H4 (cell line): ENCODE data around the gene FADS3. TPM values are rescaled to one million over a fixed set of nuclear protein-coding genes. Genes with fewer than 3 reads are reported as not detected.

ENCODE experiments used
- DNase-seq: peaks from one replicate; pipeline ENCODE4 v3.0.0-alpha.2; 2015; ENCODE audit warnings: low spot score
- total RNA-seq: library from RNA; depleted of rRNA; stranded (reverse); fragments of >200 nt; shearing (Covaris generic); gene quantifications from 2 replicates; pipeline ENCODE4 v1.2.3, GENCODE V29; 2014

Gene FADS3
- total RNA-seq, 1 experiment from 2014 or later = 34.8 TPM

DNA sequence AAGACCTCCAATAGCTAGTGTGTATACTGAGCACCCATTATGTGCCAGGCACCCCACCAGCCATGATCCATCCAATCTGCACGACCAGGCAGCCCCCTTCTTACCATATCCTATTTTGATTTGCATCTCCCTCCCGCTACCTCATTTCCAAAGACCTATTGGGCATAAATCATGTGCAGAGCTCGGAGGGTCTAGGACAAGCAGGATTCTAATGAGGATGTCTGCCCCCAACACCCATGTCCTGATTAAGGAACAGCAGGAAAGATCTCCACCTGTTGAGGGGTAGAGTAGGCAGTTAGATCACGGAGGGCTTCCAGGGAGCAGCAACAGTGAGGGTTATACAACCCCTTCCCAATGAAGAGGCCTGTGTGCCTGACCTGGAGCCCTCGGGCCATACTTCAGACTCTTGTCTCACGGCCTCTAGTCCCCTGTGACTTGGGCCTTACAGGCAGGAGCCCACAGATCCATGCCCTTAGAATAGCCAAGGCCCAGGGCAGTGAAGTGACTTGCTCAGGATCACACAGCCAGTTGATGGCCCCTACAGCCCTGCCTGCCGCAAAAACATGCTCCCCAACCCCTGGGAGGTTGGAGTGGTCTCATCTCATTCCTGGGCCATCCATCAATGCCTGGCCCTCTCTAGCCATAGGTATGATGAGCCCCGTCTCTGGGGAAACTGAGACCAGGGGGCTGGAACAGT lies 22.5 kb upstream of the FADS3 start:
- DNase-seq = no peak

DNA sequence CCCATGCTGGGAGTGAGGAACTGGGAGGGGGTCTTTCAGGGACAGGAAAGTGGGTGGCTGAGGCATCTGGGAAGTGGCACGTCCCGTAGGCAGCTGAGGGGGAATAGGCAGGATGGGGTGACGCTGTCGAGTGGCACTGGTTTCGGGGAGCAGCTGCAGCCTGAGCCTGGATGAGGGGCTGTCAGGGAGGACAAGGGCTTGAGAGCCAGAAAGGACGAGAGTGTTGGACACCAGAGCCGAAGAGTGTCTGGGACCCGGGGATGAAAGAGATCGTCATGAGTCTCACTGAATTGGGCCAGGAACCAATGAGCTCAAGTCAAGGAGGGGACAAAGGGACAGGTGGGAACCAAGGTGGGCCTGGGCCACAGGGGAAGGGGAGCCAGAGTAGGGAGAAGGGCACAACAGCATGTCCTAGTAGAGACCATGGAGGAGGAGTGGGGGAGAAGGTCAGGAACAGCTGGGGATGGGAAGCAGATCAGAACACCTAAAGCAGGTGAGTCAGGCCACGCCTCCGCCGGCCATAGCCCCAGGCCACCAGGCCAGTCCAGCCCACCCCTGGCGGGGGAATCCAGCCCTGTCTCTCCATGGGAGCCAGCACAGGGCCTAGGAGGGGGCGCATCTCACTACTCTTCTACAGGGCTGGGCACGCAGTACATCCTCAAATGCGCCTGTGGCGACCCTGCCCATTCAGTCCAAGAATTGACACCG lies 21.8 kb upstream of the FADS3 start:
- no peak for DNase-seq

DNA sequence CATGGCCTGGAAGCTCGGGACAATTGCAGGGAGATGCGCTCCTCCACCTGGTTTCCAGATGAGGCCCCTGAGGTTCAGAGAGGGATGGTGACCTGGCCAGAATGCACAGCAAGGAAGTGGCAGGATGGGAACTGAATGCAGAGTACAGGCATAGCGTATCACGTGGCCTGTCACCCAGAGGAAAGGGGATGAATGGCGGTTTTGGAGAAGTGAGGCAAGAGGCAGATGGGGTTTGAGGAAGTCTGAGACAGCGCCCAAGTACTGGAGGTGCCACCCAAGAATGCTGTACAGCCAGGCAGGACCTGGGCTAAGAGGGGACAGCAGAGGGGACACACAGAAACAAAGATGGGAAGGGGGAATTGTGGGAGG lies 21.2 kb upstream of the FADS3 start:
- no peak for DNase-seq

DNA sequence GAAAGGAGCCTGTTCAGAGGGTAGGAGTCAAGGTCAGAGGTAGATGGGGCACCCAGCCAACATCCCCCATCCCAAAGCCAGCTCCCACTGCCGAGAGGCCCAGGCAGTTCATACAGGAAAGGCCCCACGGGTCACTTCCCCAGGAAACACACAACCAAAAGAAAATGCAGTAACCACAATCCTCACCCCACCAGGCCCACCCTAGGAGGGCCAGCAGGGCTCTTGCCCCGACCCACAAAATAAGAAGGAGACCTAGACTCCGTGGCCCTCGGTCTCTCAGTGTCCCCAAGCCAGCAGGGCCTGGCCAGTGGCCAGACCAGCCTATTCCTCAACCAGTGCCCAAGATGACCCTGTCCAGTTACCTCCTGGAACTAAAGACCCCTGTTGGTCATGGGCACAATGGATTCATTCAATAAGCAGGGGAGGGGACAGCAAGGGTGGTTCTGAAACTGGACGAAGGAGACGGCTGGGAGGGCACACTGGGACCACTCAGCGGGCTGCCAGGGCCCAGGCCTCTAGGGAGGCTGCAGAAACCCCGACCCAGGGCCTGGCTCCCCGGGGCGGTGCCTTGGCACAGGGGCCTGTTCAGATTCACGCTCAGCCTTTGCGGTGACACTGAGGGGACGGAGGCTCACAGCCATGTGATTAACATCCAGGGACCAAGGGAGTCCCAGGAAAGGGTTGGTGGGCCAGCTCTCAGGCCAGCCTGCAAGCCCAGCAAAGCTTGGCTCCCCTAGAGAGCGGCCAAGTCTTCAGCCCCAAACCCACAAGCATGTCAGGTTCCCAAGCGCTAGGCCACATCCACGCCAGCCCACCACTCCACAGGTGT lies 20.6 kb upstream of the FADS3 start:
- no peak for DNase-seq

DNA sequence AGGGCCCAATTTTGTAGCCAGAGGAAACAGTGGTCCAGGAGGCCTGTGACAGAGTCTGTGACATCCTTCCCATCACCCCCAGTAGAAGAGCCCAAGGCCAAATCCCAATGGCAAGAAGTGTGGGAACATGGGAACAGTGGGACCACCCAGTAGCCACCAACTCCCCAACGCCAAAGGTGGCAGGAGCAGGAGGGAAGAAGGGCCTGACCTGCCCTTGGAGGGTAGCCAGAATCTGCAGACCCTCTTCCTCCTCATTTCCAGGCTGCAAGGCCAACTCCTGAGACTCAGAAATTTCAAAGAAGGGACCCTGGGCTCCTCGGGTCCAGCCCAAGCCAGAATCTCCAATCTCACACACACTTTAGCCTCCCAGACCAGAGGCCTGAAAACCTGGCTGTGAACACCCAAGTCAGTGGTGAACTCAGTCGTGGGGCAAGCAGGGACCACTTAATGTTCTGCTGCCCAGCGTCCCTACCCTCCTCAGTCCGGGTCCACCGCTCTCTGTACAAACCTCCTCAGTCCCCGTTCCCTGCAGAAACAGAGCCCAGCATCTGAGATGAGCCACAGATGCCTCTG lies 19.9 kb upstream of the FADS3 start:
- no peak for DNase-seq

DNA sequence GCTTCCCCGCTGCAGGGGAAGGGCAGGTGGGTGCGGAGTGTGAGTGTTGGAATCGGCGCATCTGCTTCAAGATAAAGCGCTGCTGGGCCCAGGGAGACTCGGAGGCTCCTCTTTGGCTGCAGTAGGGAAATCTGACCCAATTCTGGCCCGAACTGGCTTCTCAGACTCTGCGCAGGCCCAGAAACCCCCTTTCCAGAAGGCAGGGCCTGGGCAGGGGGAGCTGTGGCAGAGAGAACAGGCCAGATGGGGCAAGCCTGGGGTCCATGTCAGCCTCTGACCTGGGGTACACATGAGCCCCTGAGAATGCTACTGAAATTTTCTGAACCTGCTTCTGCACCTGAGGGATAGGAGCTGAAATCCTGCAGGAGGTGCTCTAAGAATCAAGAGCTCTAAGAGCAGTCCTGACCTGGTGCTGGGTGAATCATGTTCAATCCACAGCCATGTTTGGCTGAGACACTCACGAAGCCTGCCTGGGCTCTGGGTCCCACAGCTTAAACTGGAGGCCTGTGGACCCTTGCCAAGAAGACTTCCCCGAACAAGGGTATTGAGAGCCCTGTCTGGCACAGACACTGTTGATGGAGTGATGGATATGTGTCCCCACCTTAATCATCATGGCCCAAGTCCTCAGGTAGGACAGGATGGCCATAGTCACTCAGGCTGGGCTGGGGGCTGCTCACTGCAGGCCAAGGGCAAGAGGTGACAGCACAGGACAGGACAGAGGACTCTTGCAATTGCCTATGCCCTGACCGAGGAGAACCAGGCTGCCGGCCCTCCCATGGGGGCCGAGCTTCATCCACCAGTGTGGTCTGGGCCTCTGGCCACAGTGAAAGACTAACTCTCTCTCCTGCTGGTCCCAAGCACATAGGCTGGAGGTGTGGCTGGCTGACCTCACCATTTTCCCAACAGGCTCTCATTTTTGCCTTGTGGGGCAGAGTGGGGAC lies 19.1 kb upstream of the FADS3 start:
- DNase-seq = no peak

DNA sequence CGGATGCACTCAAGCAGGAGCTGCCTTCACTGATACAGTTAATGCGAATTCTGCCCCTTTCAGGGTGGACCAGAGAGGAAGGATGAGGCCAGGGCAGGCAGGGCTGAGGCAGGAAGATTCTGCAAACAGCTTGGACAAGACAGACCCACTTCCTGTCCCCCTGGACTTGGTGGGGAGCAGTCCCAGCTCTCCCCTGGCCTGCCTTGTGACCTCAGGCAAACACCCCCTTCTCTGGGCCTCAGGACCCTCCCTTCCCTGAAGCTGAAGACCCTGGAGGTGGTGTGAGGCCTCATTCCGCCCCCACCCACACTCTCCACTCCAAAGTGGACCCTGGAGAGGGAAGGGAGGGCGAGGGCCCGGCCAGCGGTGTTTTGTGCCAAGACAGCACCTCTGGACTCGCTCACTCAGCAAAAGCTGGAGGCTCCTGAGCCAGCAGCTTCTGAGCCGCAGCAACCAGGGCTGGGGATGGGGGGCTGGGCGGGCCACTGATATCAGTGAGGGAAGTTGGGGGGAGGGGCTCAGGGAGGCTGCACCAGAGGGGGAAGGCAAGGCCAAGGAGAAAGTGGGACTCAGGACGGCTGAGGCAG lies 17.5 kb upstream of the FADS3 start:
- DNase-seq = no peak

DNA sequence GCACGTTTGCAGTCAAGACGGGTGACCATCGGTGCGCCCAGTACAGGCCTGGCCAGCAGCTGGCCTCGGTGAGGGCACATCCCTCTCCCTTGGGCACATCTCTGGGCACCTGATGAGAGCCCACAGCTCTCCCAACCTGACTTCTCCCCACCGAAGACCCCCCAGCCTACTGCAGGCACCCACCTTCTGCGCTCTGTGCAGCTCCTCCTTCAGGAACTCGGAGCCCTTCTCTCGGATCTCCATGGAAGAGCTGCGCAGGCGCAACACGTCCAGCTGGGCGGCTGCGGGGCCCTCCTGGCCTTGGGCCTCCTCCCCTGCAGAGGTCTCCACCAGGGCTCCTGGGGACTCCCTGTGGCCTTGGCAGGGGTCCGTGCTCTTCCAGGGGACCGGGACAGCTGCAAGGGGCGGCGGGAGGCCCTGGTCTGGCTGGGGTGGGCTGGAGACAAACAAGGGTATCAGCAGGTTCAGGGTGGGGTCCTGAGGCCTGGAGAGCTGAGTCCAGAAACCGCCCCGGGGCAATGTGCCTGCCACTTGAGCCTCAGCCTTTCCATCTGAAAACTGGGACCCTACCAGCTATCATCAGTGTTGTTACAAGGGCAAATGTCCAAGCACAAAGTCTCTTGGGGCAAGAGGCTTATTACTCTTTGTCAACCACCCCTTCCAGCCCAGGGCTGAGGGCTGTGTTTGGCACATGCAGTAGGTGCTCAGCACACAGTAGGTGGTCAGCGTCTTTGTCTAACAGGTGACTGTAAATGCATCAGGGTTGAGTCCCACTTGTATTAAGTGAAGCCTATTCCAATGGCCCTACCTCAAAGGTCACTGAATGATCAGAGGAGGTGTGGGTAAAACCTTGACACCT lies 16.8 kb upstream of the FADS3 start:
- no peak for DNase-seq

DNA sequence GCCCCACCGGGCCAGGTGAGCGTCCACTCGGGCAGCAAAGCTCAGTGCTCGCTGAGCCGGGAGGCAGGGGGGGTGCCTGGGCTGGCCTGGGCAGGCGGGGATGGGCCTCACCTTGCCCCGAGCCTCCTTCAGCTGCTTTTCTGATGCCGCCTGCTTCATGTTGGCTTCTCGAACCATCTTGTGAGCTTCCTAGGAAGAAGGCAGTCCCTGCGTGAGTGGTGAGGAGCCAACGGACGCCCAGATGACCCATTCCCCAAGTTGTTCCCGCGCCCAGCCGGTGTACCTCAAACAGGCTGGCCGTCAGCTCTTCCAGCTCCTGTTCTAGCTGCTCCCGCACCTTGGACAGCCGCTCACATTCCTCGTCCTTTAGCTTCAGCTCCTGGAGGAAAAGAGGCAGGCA lies 15.9 kb upstream of the FADS3 start:
- DNase-seq = no peak

DNA sequence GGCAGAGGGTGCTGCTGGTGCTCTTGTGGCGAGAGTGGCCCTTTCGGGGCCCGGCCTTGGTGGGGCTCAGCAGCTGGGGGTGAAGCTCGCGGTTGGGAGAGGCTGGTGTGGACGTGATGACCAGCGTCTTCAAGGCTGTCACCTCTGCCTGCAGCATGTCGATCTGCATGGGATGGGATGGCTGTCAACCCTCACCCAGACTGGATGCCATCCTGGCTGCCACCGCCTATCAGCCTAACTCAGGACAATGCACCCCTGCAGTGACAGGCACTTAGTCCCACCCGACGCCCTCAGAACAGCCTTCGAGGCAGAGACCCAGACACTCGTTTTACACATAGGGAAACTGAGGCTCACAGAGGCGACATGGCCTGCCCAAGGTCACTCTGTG lies 15.2 kb upstream of the FADS3 start:
- no peak for DNase-seq

DNA sequence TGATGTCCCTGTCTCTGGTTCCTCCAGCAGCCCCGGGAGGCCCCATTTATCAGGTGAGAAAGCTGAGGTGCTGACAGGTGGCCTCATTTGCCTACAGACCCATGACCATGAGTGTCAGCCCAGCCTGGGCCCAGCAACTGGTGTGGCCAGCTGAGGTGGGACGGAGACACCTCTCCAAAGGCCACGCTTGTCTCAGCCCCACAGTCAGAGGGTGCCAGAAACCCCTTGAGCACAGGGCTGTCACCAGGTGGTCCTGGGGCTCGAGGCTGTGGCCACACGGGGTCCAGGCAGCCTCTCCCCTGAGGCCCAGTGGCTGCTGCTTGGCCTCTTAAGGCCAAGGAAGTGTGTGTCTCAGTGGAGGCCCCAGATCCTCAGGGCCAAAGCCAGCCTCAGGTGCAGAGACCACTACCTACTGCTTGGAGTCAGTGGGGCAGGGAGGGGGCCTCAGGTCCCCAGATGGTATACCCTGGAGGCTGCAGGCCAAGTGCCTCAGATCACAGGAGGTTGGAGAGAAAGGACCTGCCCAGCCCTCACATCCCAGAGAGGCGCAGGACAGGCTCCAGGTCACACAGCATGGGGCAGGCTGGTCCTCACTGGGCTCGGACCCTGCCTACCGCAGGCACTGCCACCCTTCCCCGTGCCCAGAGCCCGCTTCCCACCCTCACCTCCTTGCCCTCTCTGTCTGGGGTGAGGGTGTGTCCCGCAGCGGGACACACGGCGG lies 14.6 kb upstream of the FADS3 start:
- DNase-seq = no peak

DNA sequence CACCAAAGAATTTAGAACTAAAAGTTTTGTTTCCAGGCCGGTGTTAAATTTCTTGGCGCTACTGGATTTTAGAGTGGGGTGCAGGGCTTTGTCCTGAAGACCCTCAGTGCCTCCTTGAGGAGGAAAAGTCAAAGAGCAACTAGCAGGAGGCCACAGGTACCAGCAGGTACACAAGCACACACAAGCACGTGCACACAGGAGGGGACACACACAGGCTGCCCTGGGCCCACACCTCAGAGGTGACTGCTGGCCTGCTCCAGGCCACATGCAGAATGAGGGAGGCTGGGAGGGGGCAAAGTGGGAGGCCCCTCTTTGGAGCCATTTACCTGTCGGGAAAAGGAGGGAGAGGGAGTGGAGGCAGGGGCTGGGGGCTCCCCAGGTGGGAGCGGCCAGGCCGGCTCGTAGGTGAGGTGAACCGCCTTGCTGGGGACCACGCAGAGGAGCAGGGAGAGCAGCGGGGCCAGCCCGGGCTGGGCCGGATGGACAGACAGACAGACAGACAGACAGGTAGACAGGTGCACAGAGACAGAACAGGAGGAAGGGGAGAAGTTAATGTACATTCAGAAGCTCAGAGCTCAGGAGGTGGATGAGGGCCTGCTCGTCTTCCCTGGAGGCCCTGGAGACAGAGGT lies 13.8 kb upstream of the FADS3 start:
- no peak for DNase-seq

DNA sequence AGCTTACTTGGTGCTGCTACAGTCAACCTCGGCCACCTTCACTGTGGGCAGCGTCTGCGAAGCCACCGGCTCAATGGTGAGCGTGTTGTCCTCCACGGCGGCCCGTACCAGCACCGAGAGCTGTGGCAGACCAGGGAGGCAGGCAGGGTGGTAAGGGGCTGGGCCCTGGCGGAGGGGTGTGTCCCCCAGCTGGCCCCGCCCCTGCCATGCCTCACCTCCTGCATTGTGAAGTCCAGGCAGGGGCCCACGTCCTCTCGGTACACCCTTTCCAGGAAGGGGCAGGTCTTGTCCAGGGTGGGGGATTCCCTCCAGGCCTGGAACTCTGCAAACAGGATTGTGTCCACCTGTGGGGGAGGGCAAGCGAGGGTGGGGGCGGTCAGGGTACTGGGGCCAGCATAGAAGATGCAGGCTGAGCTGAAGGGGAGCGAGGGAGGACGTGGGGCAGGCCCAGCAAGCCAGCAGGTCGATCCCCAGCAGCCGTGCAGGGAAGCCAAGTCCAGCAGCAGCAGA lies 13.2 kb upstream of the FADS3 start:
- no peak for DNase-seq

DNA sequence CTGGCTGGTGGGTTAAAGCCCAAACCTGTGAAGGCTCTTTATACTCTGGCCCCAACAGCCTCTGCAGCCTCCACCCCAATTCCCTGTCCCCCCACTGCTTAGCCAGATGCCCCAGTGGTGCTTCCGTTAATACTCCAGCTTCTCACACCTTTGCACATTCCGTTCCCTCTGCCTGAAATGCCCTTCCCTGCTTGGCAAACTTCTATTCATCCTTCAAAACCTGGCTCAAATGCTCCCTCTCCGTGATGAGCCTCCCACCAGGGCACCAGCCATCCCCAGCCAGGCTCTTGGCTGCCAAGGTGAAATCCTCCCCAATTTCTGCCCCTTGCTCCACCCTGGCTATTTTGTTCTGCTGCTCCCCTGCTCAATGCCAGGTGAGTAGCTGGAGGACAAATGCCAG lies 12.5 kb upstream of the FADS3 start:
- DNase-seq = no peak

DNA sequence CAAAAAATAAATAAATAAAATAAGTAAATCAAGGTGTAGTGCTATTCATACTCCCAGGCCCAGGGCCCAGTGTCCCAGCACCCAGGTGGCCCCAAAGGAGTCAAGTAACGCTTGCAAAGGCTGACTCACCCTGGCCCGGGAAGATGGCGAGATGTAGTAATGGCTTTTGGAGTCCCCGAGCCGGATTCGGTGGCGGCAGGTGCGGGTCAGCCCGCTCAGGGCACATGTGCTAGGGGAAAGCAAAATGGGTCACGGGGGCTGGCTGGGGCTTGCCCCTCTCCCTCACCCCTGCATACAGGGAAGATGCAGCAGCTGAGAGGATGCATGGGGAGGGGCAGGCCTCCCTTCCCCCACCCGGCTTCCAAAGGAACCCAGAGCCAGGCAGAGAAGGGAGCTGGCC lies 11.0 kb upstream of the FADS3 start:
- DNase-seq = no peak

DNA sequence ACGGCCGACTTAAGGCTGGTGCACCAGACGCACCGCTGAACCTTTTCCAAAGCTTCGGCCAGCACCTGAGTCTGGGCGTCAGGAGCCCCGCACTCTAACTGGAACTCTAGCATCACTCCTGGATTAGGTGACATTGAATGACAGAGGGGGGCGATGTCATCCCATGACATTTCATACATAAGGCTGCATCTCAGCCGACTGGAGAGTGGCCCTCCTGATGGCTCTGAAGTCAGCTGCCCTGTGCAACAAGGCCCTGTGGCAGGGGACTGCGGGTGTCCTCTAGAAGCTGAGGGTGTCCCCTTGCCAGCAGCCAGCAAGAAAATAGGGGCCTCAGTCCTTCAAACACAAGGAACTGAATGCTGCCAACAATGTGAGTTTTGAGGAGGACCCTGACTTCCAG lies 10.1 kb upstream of the FADS3 start:
- DNase-seq = no peak

DNA sequence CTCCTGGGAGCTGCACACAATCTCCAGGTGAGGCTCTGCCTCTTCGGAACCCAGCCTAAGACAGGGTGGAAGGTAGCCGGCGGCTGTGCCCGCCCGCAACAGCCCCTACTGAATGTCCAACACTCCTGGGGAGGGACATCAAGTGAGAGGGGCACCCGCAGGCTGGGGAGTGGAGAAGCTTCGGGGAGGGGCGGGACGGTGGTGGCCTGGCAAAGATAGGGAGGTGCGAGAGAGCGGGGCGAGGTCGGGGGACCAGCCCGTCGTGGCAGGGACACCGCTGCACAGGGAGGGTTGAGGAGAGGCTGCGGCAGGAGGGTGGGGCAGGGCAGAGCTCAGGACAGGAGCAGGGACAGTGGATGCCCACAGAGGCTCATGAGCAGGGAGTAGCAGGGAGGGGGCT lies 8.9 kb upstream of the FADS3 start:
- no peak for DNase-seq

DNA sequence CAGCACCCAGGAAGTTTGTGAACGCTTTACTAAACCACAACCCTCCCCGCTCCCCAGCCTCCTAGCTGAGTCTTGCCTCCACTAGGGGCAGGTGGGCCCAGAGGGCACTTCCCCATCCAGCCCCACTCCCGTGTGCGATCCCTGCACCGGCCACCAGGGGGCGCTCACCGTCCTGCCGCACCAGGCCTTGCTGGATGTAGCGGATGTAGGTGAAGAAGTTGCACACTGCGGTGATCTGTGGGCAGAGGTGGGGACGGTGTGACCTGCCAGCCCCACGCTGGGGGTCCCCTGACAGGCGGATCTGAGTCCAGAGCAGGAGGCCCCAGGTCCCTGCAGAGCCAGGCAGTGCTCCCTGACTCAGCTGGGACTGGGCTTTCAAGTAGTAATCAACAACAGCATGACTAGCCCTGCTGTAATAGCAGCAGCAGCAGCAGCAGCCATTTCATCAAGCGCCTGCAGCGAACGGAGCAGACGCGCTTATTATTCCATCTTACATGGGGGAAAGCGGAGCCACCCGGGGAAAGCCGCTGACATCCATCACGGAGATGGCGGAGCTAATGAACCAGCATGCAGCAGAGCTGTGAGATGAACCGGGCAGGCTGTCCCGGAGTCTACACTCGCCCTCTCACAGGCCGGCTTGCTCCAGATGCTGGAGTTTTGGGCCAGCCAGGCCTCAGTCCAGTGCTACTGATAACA lies 7.9 kb upstream of the FADS3 start:
- peak; percentile 65 for DNase-seq
